ENCODE results near the gene TALDO1.

GRCh38 chr11:783581-784015 is 36.3 kb downstream of the TALDO1 start:
- no peak for TF ChIP-seq GATA2 (IDR thresholded peaks at IDR 0.05; ENCODE audit: low read depth, low read length)
- no peak for TF ChIP-seq GATA3 (IDR thresholded peaks at IDR 0.05; ENCODE audit: low read depth, low read length)
